HG02884 (cell line): ENCODE results near the gene ZNF723.
"Not testable (repeated sequence)": the region's sequence is repeated elsewhere in the genome, so short reads cannot be mapped to it uniquely, and the experiment has no call there.

Source experiments
- ATAC-seq: cut with Tn5 transposase; IDR thresholded peaks from one replicate; pipeline ENCODE4 v1.9.1; 2021; ENCODE audit warnings: mild to moderate bottlenecking, moderate library complexity; ENCODE audit not compliant: unreplicated experiment

ZNF723 gene

DNA sequence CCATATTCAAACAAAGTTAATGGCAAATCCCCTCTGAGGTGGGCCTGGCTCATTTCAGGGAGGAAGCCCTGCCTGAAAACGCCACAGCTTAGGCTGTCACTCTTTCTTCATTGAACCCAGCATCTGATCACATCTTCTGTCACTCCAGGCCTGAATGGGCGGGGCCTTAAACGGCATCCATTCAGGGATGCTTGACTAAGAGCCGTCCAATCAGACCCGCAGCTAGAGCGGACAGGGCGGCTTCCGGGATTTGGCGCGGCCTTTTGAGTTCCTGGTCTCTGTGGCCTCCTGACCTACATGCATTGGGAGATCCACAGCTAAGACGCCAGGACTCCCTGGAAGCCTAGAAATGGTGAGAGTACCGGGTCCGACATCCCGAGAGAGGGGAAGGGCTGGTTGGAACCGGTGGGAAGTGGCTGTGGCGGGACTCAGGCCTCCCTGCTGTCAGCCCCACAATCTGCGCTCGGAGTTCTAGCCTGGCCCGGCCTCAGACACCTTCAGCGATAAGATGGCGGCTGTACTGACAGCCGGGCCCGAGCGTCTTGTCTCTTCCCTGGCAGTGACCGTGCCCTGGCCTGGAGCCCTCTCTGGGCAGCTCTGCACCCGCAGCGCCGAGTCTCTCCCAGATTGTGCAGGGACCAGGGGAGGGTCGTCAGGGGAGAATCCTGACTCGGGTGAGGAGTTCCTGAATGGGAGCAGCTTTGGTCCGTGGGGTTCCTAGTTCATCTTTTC is at the start of gene ZNF723:
Gene ZNF723 (plus strand): TSS at position 261 of the 732 bp plus-strand sequence. CDS start 89 bp downstream, at position 350.
- ATAC-seq: no peak

DNA sequence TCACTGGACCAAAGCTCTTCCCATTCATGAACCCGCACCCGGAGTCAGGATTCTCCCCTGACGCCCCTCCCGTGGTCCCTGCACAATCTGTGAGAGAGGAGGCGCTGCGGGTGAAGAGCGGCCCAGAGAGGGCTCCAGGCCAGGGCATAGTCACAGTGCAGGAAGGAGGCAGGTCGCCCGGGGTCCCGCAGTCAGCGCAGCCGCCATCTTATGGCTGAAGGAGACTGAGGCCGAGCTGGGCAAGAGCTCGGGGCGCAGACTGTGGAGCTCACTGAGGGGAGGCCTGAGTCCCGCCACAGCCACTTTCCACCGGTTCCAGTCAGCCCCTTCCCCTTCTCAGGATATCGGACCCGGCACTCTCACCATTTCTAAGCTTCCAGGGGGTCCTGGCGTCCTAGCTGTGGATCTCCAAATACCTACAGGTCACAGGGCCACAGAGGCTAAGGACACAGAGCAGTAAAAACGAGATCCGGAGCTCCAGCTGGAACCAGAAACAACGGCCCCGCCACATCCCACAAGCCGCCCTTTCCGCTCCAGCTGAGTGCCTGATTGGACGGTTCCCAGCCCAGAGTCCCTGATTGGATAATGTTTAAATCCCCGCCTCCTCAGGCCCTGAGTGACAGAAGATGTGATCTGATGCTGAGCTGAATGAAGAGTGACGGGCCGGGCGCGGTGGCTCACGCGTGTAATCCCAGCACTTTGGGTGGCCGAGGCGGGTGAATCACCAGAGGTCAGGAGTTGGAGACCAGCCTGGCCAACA is 48.3 kb upstream of the ZNF723 start, which contains the start of gene ZNF99:
Gene ZNF99 (minus strand): TSS at position 501 of the 760 bp plus-strand sequence. CDS start 135 bp downstream, at position 366.
- no peak for ATAC-seq

DNA sequence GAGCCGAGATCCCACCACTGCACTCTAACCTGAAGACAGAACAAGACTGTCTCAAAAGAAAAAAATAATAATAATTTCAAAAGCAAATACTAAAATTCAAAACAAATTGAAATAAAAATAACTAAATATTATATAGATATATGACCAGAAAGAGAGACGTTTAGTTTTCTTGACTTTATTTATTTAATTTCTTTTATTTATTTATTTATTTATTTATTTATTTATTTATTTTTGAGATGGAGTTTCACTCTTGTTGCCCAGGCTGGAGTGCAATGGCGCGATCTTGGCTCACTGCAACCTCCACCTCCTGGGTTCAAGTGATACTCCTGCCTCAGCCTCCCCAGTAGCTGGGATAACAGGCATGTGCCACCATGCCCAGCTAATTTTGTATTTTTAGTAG is 39.2 kb upstream of the ZNF723 start:
- not testable (repeated sequence) for ATAC-seq

DNA sequence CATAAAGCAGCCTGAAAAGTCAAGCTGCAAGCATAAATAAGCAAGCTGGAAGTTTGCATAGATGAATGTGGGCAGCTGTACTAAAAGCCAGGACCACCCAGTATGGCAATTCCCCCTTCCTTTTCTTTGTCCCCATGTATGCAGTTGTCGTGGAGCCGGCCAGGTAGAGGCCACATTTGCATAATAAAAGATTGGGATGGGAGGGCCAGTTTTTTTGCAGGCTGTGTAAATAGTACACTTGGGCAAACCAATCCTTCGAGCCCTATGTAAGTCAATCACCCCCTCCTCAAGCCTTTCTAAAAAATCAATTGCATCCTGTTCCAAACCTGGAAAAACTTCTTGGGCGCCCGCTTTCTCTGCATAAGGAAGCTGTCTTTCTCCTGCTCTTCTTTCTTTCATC is 35.1 kb upstream of the ZNF723 start:
- no peak for ATAC-seq

DNA sequence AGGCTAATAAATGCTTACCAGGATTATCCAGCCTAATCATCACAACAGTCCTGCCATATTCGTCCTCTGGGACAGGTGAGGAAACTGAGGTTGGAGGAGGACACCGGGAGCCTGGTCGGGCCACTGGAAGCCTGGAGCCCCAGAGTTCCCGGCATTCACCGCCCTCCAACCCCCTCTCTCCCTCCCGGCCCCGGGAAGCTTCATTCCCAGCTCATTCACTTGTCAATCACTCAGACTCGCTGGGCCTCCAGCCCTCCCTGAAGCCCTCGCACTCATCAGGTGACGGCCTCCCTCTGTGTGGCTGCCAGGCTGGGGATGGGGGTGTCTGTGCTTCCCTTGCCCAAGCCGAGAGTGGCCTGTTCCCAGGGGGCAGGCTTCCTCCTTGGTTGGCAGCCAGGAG is 25.7 kb upstream of the ZNF723 start:
- ATAC-seq: no peak

DNA sequence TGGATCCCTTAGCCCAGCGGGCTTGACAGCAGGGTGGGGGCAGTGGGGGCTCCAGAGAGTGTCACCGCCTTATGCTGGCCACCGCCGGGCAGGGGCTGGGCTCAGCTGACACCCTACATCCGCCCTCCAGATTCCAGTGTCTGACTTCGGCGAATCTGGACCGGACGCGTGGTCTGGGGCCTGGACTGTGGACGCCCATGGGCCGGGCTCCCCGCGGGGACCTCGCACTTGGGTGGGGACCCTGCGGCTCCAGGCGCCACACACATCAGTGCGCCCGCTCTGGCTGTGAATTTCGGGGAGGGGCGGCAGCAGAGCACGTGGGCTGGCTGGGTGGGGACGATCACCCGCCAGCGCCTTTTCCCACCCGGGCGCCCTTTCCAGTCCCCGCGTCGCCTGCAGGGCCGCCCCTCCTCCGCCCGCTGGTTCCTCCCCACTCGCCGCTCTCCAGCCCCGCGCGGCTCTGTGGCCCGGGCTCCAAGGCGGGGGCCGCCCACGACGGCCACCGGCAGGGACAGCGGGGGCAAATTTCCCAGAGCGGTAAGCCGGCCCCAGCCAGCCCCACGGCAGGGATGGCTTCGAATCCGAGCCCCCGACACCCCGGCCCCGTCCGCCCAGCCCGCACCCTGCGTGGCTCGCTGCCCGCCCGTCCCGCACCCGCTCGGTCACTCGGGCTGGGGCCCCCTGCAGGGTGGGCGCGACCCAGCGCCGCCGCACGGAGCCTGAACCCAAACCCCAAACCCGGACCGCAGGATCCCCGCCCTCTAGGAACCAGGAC is 24.8 kb upstream of the ZNF723 start:
- no peak for ATAC-seq

DNA sequence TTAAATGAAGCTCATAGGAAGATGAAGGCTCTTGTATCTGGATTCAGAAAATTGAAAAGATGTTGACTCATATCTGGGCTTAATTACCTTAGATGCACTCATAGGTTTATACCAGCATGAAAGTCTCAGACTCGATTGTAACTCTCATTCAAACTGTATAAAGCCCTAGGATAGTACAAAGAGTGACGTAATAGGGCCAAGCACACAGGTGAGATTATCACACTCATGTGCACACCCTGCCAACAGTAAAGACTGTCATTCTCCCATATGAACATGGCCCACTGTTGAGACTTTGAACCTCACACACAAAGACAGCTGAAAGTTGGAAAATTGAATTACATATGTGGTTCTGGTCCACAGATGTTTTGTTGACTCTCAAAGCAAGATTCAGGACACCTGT is 18.0 kb upstream of the ZNF723 start:
- ATAC-seq: no peak

DNA sequence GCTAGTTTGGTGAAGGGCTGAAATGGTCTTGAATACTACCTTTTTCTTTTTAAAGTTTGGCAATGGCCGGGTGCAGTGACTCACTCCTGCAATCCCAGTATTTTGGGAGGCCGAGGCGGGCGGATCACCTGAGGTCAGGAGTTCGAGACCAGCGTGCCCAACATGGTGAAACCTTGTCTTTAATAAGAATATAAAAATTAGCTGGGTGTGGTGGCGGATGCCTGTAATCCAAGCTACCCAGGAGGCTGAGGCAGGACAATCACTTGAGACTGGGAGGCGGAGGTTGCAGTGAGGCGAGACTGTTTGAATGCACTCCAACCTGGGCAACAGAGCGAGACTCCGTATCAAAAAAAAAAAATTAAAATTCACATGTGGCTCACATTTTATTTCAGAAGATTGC is 880 bp upstream of the ZNF723 start:
- ATAC-seq: no peak

DNA sequence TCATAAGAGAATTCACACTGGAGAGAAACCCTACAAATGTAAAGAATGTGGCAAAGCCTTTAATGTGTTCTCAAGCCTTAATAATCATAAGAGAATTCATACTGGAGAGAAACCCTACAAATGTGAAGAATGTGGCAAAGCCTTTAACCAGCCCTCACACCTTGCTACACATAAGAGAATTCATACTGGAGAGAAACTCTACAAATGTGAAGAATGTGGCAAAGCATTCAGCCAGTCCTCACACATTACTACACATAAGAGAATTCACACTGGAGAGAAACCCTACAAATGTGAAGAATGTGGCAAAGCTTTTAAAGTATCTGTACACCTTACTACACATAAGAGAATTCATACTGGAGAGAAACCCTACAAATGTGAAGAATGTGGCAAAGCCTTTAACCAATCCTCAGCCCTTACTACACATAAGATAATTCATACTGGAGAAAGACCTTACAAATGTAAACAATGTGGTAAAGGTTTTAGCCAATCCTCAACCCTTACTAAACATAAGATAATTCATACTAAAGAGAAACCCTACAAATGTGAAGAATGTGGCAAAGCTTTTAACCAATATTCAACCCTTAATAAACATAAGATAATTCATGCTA is 25.7 kb downstream of the ZNF723 start:
- not testable (repeated sequence) for ATAC-seq

DNA sequence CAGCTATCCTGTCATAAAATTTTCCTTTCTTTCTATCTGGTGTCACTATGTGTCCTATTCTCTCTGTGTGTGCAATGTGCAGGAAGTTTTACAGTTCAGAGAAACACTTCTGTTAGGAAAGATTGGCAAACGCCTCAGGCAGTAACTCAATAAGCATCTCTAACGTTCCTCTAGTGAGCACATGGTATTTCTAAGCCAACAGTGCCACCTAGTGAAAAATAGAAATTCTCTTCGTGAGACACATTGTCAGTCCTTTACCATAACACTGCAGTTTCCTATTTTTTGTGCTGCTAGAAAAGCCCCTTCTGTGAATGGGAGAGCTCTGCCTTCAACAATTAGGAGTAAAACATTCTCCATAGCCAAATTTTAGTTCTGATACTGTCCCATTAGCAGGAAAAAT is 50.7 kb downstream of the ZNF723 start:
- ATAC-seq: no peak

DNA sequence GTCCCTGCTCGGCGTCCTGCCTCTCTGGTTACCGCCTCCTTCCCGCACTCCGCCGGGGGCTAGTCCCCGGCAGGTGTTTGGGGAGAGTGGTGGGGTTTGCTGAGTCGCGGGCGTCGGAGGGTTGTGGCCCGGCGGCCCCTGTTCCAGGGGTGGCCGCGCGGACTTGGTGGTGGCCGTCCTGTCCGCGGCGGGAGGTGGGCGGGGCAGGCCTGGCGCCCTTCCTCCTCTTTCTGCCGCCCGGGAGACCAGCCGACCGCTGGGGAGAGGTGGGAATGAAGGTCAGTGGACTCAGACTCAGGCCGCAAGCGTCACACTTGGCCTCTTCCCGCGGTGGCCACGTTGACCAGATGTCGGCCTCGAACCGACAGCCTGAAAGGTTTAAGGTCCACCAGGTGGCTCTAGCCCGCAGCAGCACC is 61.8 kb downstream of the ZNF723 start:
- no peak for ATAC-seq

DNA sequence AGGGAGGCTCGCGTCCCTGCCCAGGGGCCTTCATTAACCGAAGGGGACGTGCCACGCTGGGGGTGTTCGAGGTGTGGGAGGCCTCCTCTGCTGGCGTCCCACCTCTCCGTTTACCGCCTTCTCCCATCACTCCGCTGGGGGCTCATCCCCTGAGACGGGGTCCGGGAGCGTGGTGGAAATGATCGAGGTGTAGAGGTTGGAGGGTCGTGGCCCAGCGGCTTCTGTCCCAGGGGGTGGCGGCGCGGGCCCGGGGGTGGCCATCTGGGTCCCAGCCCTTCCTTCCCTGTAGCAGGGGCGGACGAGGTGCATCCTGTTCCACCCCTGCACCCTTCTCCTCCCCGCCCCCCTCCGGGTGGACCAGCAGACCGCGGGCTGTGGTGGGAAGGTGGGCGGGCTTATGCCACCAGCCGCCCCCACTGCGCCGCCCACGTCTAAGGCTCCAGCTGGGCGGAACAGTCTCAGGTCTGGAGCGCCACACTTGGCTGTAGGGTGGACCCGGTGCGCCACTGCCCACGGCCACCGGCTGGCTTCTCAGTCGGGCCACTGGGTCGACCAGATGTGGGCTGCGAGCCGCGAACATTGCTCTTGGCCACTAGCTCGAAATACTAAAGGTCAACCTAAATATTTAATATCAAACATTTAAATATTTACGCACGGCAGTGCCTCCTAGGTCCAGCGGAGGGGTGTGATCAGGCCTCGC is 69.5 kb downstream of the ZNF723 start:
- ATAC-seq: no peak
